PFSK-1 (cell line): ENCODE data around the gene ALKAL2.

Source experiments
- FOXP2 ChIP-seq: optimal IDR thresholded peaks from 2 replicates; pipeline ENCODE3; 2011; ENCODE audit warnings: borderline replicate concordance, control low read depth, inconsistent platforms; ENCODE audit not compliant: insufficient read depth; ENCODE audit errors: extremely low read length, extremely low read depth
- POLR2AphosphoS5 ChIP-seq: IDR thresholded peaks from 2 replicates; pipeline ENCODE4 v1.6.1; 2012; ENCODE audit warnings: low read depth, mild to moderate bottlenecking, control low read depth, low read length, moderate library complexity
- SIN3A ChIP-seq: IDR thresholded peaks from 2 replicates; pipeline ENCODE4 v1.6.1; 2012; ENCODE audit warnings: mild to moderate bottlenecking, low read length, moderate library complexity, borderline replicate concordance; ENCODE audit not compliant: insufficient read depth
- TAF1 ChIP-seq: IDR thresholded peaks from 2 replicates; pipeline ENCODE4 v1.6.1; 2012; ENCODE audit warnings: low read length, control low read depth, borderline replicate concordance; ENCODE audit not compliant: insufficient read depth
- TF ChIP-seq, protein P1 (sequence below), 2 experiments: IDR thresholded peaks; 2 replicates each; pipeline versions ENCODE4 v1.6.1 to v1.8.0; 2011 to 2012; ENCODE audit warnings: low read depth in 2 of 2, low read length in 2 of 2, control low read depth in 1 of 2, inconsistent platforms in 1 of 2, mild to moderate bottlenecking in 1 of 2, moderate library complexity in 1 of 2; ENCODE audit not compliant: insufficient read depth in 1 of 2

Gene ALKAL2

DNA sequence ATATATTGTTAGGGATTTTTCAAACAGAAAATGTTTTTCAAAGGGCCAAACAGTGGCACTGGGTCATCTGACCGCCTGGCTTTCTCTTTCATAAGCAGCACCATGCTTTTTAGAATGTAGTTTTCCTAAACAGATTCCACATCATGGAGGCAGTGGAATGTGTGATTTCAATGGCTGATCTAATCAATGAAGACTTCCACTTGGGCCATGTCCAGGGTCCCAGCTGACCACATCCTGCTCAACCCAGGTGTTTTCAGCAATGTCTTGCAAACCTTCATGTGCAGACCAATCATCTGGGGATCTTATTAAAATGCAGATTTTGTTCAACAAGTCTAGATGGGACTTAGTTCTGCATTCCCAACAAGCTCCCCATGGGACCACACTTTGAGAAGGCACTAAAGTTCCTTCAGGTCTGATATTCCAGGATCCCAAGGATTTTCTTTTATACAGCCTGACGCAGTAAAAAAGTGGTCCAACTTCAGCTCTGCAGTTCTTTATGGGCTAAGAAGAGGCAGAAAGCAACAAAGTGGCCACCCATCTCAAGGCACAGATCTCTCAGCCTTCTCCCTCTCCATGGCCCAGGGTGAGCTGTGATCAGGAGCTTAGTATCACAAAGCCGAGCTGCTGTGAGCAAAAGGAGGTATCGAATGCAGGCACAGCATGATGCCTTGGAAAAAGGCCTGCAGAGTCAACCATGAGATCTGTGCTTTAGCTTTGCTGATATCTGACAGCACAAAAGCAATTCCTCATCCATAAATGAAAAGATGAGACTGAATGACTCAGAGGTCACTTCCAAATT is 3.7 kb downstream of the ALKAL2 start:
- TF ChIP-seq SIN3A (no peak), TAF1 (no peak), FOXP2 (no peak), POLR2AphosphoS5 (no peak)
- TF ChIP-seq, protein P1, sequence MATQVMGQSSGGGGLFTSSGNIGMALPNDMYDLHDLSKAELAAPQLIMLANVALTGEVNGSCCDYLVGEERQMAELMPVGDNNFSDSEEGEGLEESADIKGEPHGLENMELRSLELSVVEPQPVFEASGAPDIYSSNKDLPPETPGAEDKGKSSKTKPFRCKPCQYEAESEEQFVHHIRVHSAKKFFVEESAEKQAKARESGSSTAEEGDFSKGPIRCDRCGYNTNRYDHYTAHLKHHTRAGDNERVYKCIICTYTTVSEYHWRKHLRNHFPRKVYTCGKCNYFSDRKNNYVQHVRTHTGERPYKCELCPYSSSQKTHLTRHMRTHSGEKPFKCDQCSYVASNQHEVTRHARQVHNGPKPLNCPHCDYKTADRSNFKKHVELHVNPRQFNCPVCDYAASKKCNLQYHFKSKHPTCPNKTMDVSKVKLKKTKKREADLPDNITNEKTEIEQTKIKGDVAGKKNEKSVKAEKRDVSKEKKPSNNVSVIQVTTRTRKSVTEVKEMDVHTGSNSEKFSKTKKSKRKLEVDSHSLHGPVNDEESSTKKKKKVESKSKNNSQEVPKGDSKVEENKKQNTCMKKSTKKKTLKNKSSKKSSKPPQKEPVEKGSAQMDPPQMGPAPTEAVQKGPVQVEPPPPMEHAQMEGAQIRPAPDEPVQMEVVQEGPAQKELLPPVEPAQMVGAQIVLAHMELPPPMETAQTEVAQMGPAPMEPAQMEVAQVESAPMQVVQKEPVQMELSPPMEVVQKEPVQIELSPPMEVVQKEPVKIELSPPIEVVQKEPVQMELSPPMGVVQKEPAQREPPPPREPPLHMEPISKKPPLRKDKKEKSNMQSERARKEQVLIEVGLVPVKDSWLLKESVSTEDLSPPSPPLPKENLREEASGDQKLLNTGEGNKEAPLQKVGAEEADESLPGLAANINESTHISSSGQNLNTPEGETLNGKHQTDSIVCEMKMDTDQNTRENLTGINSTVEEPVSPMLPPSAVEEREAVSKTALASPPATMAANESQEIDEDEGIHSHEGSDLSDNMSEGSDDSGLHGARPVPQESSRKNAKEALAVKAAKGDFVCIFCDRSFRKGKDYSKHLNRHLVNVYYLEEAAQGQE (IDR thresholded peaks at IDR 0.05; ENCODE audit: insufficient read depth in 1 of 2, low read depth in 2 of 2, low read length in 2 of 2), result no peak

DNA sequence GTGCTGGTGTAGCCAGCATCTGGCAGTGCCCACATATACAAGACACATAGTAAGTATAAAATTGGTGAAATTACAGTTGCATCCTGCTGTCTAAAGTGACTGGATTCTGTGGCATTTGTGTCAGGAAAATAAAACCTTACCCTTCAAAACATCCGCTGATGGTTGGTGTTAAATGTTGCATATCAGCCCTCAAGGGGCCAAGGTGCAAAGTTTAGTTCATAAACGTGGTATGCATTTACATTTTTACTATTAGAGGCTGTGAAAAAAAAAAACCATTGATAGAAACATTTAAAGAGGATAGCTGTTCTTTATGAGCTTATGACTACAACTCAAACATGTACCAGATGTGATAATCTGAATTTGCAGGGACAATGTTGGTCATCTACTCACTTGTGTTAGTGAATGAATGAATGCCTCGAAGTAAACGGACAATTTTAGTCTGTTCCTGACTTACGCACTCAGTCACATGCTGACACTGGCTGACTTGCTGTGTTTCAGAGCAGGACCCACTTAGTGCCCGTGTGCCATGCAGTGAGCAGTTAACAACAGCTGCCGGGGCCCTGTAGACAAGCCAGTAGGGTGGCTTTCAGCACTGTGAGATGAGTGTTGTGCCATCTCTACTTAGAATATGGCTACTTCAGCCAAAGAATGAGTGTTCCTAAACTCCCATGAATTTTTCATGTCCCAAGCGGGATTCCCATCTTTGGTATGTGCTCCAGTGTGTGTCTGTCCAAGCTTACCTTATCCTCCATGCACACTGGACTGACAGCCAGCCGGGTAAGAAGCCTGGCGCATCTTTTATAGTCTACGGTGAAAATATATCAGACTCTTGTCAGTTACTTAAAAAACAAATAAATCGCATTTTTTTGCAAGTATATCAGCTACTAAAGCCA is 5.3 kb downstream of the ALKAL2 start:
- TF ChIP-seq SIN3A, result no peak
- no peak for TF ChIP-seq POLR2AphosphoS5
- TF ChIP-seq FOXP2, result no peak
- no peak for TF ChIP-seq TAF1
- TF ChIP-seq, protein P1 (IDR thresholded peaks at IDR 0.05; ENCODE audit: insufficient read depth in 1 of 2, low read depth in 2 of 2, low read length in 2 of 2), result no peak

DNA sequence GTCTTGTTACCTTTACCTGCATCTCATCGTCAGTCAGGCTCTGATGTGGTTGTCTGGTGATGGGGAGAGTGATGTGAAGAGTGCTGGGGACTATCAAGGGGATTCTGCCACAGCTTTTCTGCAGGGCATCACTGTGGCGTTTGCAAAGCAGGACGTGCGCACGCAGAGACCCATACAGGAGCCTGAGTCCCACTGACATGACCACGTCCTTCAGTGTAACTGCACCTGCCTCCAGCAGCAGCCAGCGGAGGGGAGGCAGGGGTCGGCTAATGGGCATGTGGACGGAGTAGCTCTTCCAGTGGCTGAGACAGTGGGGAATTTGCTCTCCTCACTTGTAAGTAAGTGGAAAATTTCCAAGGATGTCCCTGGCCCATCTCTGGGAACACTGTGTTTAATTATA is 6.5 kb downstream of the ALKAL2 start:
- TF ChIP-seq, protein P1 (IDR thresholded peaks at IDR 0.05; ENCODE audit: insufficient read depth in 1 of 2, low read depth in 2 of 2, low read length in 2 of 2), result no peak
- TF ChIP-seq FOXP2, result no peak
- no peak for TF ChIP-seq SIN3A
- no peak for TF ChIP-seq POLR2AphosphoS5
- no peak for TF ChIP-seq TAF1

DNA sequence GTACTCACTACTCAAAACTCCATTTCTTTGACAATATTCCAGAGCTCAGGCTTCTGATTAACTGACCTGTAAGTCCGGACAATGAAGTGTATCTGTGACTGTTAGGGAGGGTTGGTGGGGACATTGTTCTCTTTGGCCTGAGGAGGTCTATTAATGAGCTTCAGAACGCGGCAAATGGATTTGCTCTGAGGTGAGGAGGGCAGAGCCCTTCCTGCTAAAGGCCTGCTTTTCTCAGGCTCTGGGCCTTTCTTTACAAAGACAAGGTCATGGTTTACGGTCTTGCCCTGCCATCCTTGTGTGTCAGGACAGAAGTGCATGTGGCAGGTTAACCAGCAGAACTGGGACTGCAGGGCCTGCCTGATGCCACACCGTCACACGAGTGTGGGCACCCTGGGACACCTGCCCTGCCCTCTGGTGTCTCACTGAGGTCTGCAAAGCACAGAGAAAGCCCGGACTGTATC is 7.2 kb downstream of the ALKAL2 start:
- TF ChIP-seq TAF1, result no peak

DNA sequence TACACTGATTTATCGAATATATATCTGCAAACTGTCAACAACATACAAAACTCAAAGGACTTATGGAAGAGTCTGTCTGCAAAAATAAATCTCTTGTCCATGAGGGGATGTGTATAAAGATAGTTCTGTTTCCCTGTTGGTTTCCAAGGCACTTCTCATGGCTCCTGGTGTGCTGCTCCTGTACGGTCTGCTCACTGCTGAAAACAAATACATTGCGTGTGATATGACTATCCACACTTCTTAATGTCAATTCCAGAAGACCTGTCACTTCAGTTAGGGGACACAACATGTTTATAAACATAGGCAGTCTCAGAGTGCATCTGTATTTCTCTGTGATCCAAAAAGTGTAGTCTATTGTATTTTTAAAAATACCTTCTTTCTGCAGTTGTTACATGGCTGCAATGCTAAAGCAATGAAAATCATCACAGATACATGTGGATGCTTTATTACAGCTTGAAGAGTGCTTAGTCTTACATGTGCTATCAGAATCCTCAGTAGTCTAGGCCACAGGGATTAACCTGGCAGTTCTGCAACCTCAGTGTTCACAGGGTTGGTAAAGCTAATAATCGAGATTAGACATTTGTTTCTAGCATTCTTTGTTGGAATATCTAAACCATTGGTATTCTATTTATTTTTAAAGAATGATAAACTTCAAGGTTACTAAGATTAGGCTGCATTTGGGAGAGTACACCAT is 7.8 kb downstream of the ALKAL2 start:
- TF ChIP-seq, protein P1 (IDR thresholded peaks at IDR 0.05; ENCODE audit: insufficient read depth in 1 of 2, low read depth in 2 of 2, low read length in 2 of 2), result no peak
- TF ChIP-seq SIN3A (no peak), TAF1 (no peak), FOXP2 (no peak), POLR2AphosphoS5 (no peak)
